H1 (cell line): Measurements from ENCODE around the gene BBS12. TPM values are rescaled to one million over a fixed set of nuclear protein-coding genes. Genes with fewer than 3 reads are reported as not detected.

Source experiments
- CTCF ChIA-PET: fragments of 300-600 bp; sonication (Branson Sonifier 250); formaldehyde crosslinking; loops from one replicate; lab custom pipeline; 2021; ENCODE audit not compliant: partially characterized antibody; lab: Charles Lee
- POLR2A ChIA-PET: fragments of 300-600 bp; sonication (Branson Sonifier 250); formaldehyde crosslinking; loops from one replicate; lab custom pipeline; 2021; ENCODE audit warnings: inconsistent platforms; ENCODE audit not compliant: partially characterized antibody; lab: Charles Lee
- DNase-seq, 2 experiments: peaks; one replicate each; pipeline versions ENCODE4 v3.0.0 to v3.0.0-alpha.2; 2010 to 2022; ENCODE audit warnings: low spot score in 2 of 2, low read depth in 1 of 2, mixed read lengths in 1 of 2
- FAIRE-seq: peaks from 2 replicates; lab custom pipeline; 2011; peaks lifted over from hg19 to GRCh38; lab: Jason Lieb, UNC
- H2AFZ ChIP-seq: 2 replicates; pipeline ENCODE4 v1.8.1; 2012; ENCODE audit warnings: low read length, inconsistent platforms
- H2AK5ac ChIP-seq: 2 replicates; pipeline ENCODE4 v1.6.1; 2013; ENCODE audit warnings: low read depth, low read length
- H2BK120ac ChIP-seq: replicated peaks from 2 replicates; pipeline ENCODE3; 2013; ENCODE audit warnings: low read depth, low read length, inconsistent platforms
- H2BK12ac ChIP-seq: 2 replicates; pipeline ENCODE4 v1.6.1; 2013; ENCODE audit warnings: low read depth, low read length
- H2BK15ac ChIP-seq: 2 replicates; pipeline ENCODE4 v1.6.1; 2013; ENCODE audit warnings: low read length
- H2BK20ac ChIP-seq: 2 replicates; pipeline ENCODE4 v1.6.1; 2013; ENCODE audit warnings: low read length
- H2BK5ac ChIP-seq: 2 replicates; pipeline ENCODE4 v1.6.1; 2013; ENCODE audit warnings: low read depth, low read length
- H3K14ac ChIP-seq: 2 replicates; pipeline ENCODE4 v1.6.1; 2013; ENCODE audit warnings: inconsistent platforms; ENCODE audit not compliant: insufficient read length
- H3K18ac ChIP-seq: 2 replicates; pipeline ENCODE4 v1.6.1; 2013; ENCODE audit warnings: low read length; ENCODE audit errors: extremely low read depth
- H3K23ac ChIP-seq: 2 replicates; pipeline ENCODE4 v1.6.1; 2013; ENCODE audit warnings: inconsistent platforms; ENCODE audit not compliant: insufficient read length
- H3K23me2 ChIP-seq: 2 replicates; pipeline ENCODE4 v1.6.1; 2013; ENCODE audit warnings: low read depth, low read length
- H3K27ac ChIP-seq: 2 replicates; pipeline ENCODE4 v1.6.1; 2011; ENCODE audit warnings: low read depth, low read length, inconsistent platforms
- H3K27me3 ChIP-seq, 4 experiments: replicated peaks in 1 of 4; 1 replicate in 1 of 4; 2 replicates in 3 of 4; pipeline versions ENCODE4 v1.6.1 to v1.8.1; 2011 to 2013; ENCODE audit warnings: low read length in 3 of 4, mild to moderate bottlenecking in 3 of 4, inconsistent platforms in 2 of 4, mixed read lengths in 2 of 4, moderate library complexity in 1 of 4; ENCODE audit not compliant: control insufficient read depth in 3 of 4, insufficient read depth in 3 of 4; ENCODE audit errors: extremely low read depth in 1 of 4
- H3K36me3 ChIP-seq, 4 experiments: 2 replicates each; pipeline versions ENCODE4 v1.6.1 to v1.8.1; 2011 to 2013; ENCODE audit warnings: mild to moderate bottlenecking in 4 of 4, low read length in 3 of 4, moderate library complexity in 2 of 4, control low read depth in 1 of 4, inconsistent platforms in 1 of 4; ENCODE audit not compliant: insufficient read depth in 4 of 4, control insufficient read depth in 2 of 4
- H3K4ac ChIP-seq: replicated peaks from 2 replicates; pipeline ENCODE3; 2013; ENCODE audit warnings: low read length, low read depth, mixed read lengths, inconsistent platforms; ENCODE audit not compliant: insufficient read length
- H3K4me1 ChIP-seq, 4 experiments: replicated peaks in 1 of 4; 1 replicate in 1 of 4; 2 replicates in 3 of 4; pipeline versions ENCODE4 v1.6.1 to v1.8.1; 2011 to 2013; ENCODE audit warnings: low read length in 3 of 4, inconsistent platforms in 2 of 4, mixed read lengths in 1 of 4; ENCODE audit not compliant: insufficient read depth in 4 of 4, control insufficient read depth in 3 of 4
- H3K4me2 ChIP-seq, 2 experiments: 2 replicates each; pipeline versions ENCODE4 v1.6.1 to v1.8.1; 2011 to 2013; ENCODE audit warnings: low read depth in 2 of 2, low read length in 2 of 2, control low read depth in 1 of 2, inconsistent platforms in 1 of 2, mild to moderate bottlenecking in 1 of 2; ENCODE audit not compliant: insufficient read depth in 1 of 2
- H3K4me3 ChIP-seq, 4 experiments: fragments of 200-600, 300-600 bp in 1 of 4; sonication (generic), shearing (Covaris generic), sonication (Bioruptor Twin) in 1 of 4; 2 replicates each; pipeline versions ENCODE4 v1.5.1 to v1.8.1; 2011 to 2016; ENCODE audit warnings: low read length in 4 of 4, low read depth in 3 of 4, control low read depth in 2 of 4, inconsistent platforms in 2 of 4, mild to moderate bottlenecking in 2 of 4, mixed read lengths in 1 of 4, moderate library complexity in 1 of 4; ENCODE audit not compliant: insufficient read depth in 2 of 4; ENCODE audit errors: extremely low read depth in 1 of 4
- H3K56ac ChIP-seq: replicated peaks from 2 replicates; pipeline ENCODE3; 2013; ENCODE audit warnings: low read depth, mild to moderate bottlenecking, mixed read lengths, low read length, inconsistent platforms; ENCODE audit not compliant: insufficient read length
- H3K79me1 ChIP-seq: 2 replicates; pipeline ENCODE4 v1.6.1; 2013; ENCODE audit warnings: low read depth, low read length, control low read depth
- H3K79me2 ChIP-seq, 2 experiments: 2 replicates each; pipeline versions ENCODE4 v1.6.1 to v1.8.1; 2012 to 2013; ENCODE audit warnings: low read length in 2 of 2, mild to moderate bottlenecking in 2 of 2, inconsistent platforms in 1 of 2; ENCODE audit not compliant: insufficient read depth in 2 of 2, control insufficient read depth in 1 of 2
- H3K9ac ChIP-seq, 4 experiments: replicated peaks in 1 of 4; 1 replicate in 1 of 4; 2 replicates in 3 of 4; pipeline versions ENCODE4 v1.6.1 to v1.8.1; 2011 to 2013; ENCODE audit warnings: low read depth in 3 of 4, low read length in 3 of 4, control low read depth in 2 of 4, mild to moderate bottlenecking in 2 of 4, moderate library complexity in 2 of 4, inconsistent platforms in 1 of 4; ENCODE audit errors: extremely low read depth in 1 of 4
- H3K9me3 ChIP-seq, 2 experiments: 2 replicates each; pipeline versions ENCODE4 v1.6.1 to v1.8.1; 2012 to 2013; ENCODE audit warnings: mild to moderate bottlenecking in 2 of 2, moderate library complexity in 2 of 2, control low read depth in 1 of 2, inconsistent platforms in 1 of 2, low read depth in 1 of 2, low read length in 1 of 2, mixed read lengths in 1 of 2; ENCODE audit not compliant: insufficient read depth in 2 of 2
- H4K20me1 ChIP-seq, 2 experiments: replicated peaks in 1 of 2; 2 replicates each; pipeline versions ENCODE3 to v1.8.1; 2011 to 2013; ENCODE audit warnings: inconsistent platforms in 2 of 2, low read length in 2 of 2, mild to moderate bottlenecking in 1 of 2; ENCODE audit not compliant: insufficient read depth in 2 of 2, control insufficient read depth in 1 of 2
- H4K5ac ChIP-seq: 2 replicates; pipeline ENCODE4 v1.6.1; 2013; ENCODE audit warnings: low read length, low read depth, mixed read lengths, inconsistent platforms; ENCODE audit not compliant: insufficient read length
- H4K8ac ChIP-seq: 2 replicates; pipeline ENCODE4 v1.8.0; 2013; ENCODE audit warnings: mild to moderate bottlenecking, moderate library complexity, low read length, inconsistent platforms; ENCODE audit not compliant: insufficient read depth; ENCODE audit errors: extremely low read depth
- H4K91ac ChIP-seq: replicated peaks from 2 replicates; pipeline ENCODE3; 2013; ENCODE audit warnings: low read length, mixed read lengths, inconsistent platforms; ENCODE audit not compliant: insufficient read length
- BCL11A ChIP-seq, 2 experiments: IDR thresholded peaks; one replicate each; pipeline ENCODE4 v1.6.1; 2011; ENCODE audit warnings: low read depth in 2 of 2, low read length in 2 of 2, mild to moderate bottlenecking in 2 of 2
- CHD1 ChIP-seq: IDR thresholded peaks from 2 replicates; pipeline ENCODE4 v1.6.1; 2012; ENCODE audit warnings: low read depth, low read length, improper control_type of control experiment
- EZH2 ChIP-seq: fragments of 200-600 bp; sonication (generic); IDR thresholded peaks from 2 replicates; pipeline ENCODE4 v1.7.1; 2012; ENCODE audit warnings: low read depth, mild to moderate bottlenecking, moderate library complexity, low read length, inconsistent platforms; ENCODE audit not compliant: severe bottlenecking
- FOSL1 ChIP-seq: IDR thresholded peaks from 2 replicates; pipeline ENCODE4 v1.6.1; 2011; ENCODE audit warnings: mild to moderate bottlenecking, low read depth, low read length, moderate library complexity; ENCODE audit not compliant: insufficient read depth
- MAFK ChIP-seq: IDR thresholded peaks from 2 replicates; pipeline ENCODE4 v1.6.1; 2012; ENCODE audit warnings: low read depth, mild to moderate bottlenecking, improper control_type of control experiment, low read length
- POLR2AphosphoS5 ChIP-seq: IDR thresholded peaks from 2 replicates; pipeline ENCODE4 v1.6.1; 2011; ENCODE audit warnings: low read depth, low read length
- TEAD4 ChIP-seq: IDR thresholded peaks from 2 replicates; pipeline ENCODE4 v1.6.1; 2012; ENCODE audit warnings: low read depth, low read length, inconsistent platforms, mixed read lengths
- polyA plus RNA-seq, 7 experiments: library from polyadenylated mRNA; depleted of rRNA in 3 of 7; stranded (reverse) in 5 of 7; unstranded in 2 of 7; fragments of >200 nt in 5 of 7; fragments of 200-250 nt in 2 of 7; gene quantifications; 1 replicate in 5 of 7; 2 replicates in 1 of 7; 4 replicates in 1 of 7; pipeline versions ENCODE4 v1.2.1 to v1.2.3, GENCODE V29; 2011 to 2013; ENCODE audit warnings: missing spikeins in 2 of 7, mixed read lengths in 2 of 7
- total RNA-seq: library from RNA; stranded (reverse); fragmentation: NEBNext Ultra II Directional; extraction: Animal tissue kit (Norgen Biotek cat#: 25700); gene quantifications from 2 replicates; pipeline ENCODE4 v1.2.1, GENCODE V29; 2021

Gene BBS12
- total and polyA plus RNA-seq, 2 of the 8 experiments (the other 6 are each of a cell fraction or from before 2014, with no cell fraction given): 0.88 to 2.6 TPM

- Histone ChIP-seq H2AK5ac (no peak overlapping the region), H4K20me1 (no peaks in the 10 kb centered on the region), H2BK12ac (no peak overlapping the region), H3K18ac (no peak overlapping the region), H2BK120ac (peak overlapping the region; percentile 96), H3K23ac (no peak overlapping the region), H3K9me3 (no peaks in the 10 kb centered on the region), H4K5ac (no peak overlapping the region), H2BK5ac (no peak overlapping the region), H3K23me2 (no peaks in the 10 kb centered on the region), H4K8ac (no peak overlapping the region), H3K27ac (no peak overlapping the region), H4K91ac (no peak overlapping the region), H3K4me2 (no peak overlapping the region), H3K4me3 (no peak overlapping the region), H3K4ac (no peak overlapping the region), H3K56ac (no peak overlapping the region), H3K4me1 (peaks cover 3 to 17% (median 15%) of the 10 kb centered on the region in 4 experiments; a peak in 6 of 7 replicates), H3K27me3 (no peaks in the 10 kb centered on the region), H3K36me3 (no peaks in the 10 kb centered on the region), H2AFZ (no peak overlapping the region), H2BK15ac (no peak overlapping the region), H3K14ac (no peak overlapping the region), H2BK20ac (no peak overlapping the region), H3K9ac (no peak overlapping the region), H3K79me2 (no peaks in the 10 kb centered on the region), H3K79me1 (no peaks in the 10 kb centered on the region)
- CTCF ChIA-PET: interaction anchor here (1.0 to 1.1 kb wide), 2 partner anchors 10 to 14 kb away, joined by 3 read pairs; no protein-coding TSS in a partner anchor
- FAIRE-seq (no peak), DNase-seq (no peak)
- POLR2A ChIA-PET: interaction anchor here (0.8 to 2.1 kb wide), 4 partner anchors 10 to 35 kb away, joined by 3 to 7 read pairs (median 4); no protein-coding TSS in a partner anchor
- TF ChIP-seq FOSL1: no peak
- no peak for TF ChIP-seq BCL11A (IDR thresholded peaks at IDR 0.05; ENCODE audit: low read depth in 2 of 2, low read length in 2 of 2)
- no peak for TF ChIP-seq CHD1
- TF ChIP-seq TEAD4: no peak
- TF ChIP-seq POLR2AphosphoS5: no peak
- TF ChIP-seq MAFK: no peak
- no peak for TF ChIP-seq EZH2
These were observed 61.3 kb downstream of the BBS12 start for GRCh38 chr4:122793811-122794210.
